Head of caudate nucleus (tissue), 42 donors: ENCODE data around the gene PTPN1.
"Not testable (repeated sequence)": the region's sequence is repeated elsewhere in the genome, so short reads cannot be mapped to it uniquely, and the experiment has no call there.

ENCODE experiments used
- DNase-seq, 42 donors: peaks; one replicate each; pipeline versions ENCODE4 v3.0.0 to v3.0.0-alpha.2; 2020 to 2021; ENCODE audit warnings: mixed read lengths in 7 of 42
- intact Hi-C: fragments of 100-400 bp; cut with DNase I; formaldehyde crosslinking; loops from one replicate; pipeline ENCODE4 v1.15.0; 2022

Gene PTPN1

GRCh38 chr20:50509923-50510705, at the start of gene PTPN1:
PTPN1 (plus strand) TSS chr20:50510383; CDS start chr20:50510528, 145 bp downstream.
- intact Hi-C loops = loop anchor here (5.0 kb wide), 1 partner anchor 67 kb away; no protein-coding TSS in a partner anchor

GRCh38 chr20:50460608-50461267, 49.4 kb upstream of the PTPN1 start:
- peak; percentile 53 to 92 (median 80) for DNase-seq
- intact Hi-C loops = loop anchor here (1.0 kb wide), 1 partner anchor 270 kb away; the partner anchor contains the start of gene CEBPB

More at GRCh38 chr20:50509923-50510705, at the start of gene PTPN1:
- peak; percentile 96 to 100 (median 99) for DNase-seq

GRCh38 chr20:50462093-50462690, 48.0 kb upstream of the PTPN1 start:
- intact Hi-C loops = no loop called here
- DNase-seq = no peak

GRCh38 chr20:50464026-50464724, 46.0 kb upstream of the PTPN1 start:
- intact Hi-C loops = no loop called here

GRCh38 chr20:50464725-50465650, 45.2 kb upstream of the PTPN1 start:
- DNase-seq = no peak
- intact Hi-C loops = no loop called here

More at GRCh38 chr20:50464026-50464724, 46.0 kb upstream of the PTPN1 start:
- peak; percentile 19 to 77 (median 55) for DNase-seq

GRCh38 chr20:50467174-50467573, 43.0 kb upstream of the PTPN1 start:
- no peak for DNase-seq
- intact Hi-C loops = no loop called here

GRCh38 chr20:50467718-50468356, 42.3 kb upstream of the PTPN1 start:
- intact Hi-C loops = no loop called here
- DNase-seq = peak in 40 of 42 donors; percentile 13 to 77 (median 49)

GRCh38 chr20:50468378-50468798, 41.8 kb upstream of the PTPN1 start:
- intact Hi-C loops = no loop called here
- DNase-seq = no peak

- intact Hi-C loops = no loop called here
- no peak for DNase-seq
Observed at GRCh38 chr20:50469176-50469723, 40.9 kb upstream of the PTPN1 start.

GRCh38 chr20:50469796-50470195, 40.4 kb upstream of the PTPN1 start:
- no peak for DNase-seq
- intact Hi-C loops = loop anchor here (10.0 kb wide), 1 partner anchor 105 kb away; no protein-coding TSS in a partner anchor

- no peak for DNase-seq
- intact Hi-C loops = loop anchor here (10.0 kb wide), 1 partner anchor 104 kb away; no protein-coding TSS in a partner anchor
Observed at GRCh38 chr20:50470264-50470858, 39.8 kb upstream of the PTPN1 start.

- DNase-seq = no peak
- intact Hi-C loops = loop anchor here (10.0 kb wide), 1 partner anchor 104 kb away; no protein-coding TSS in a partner anchor
Observed at GRCh38 chr20:50471231-50471630, 39.0 kb upstream of the PTPN1 start.

GRCh38 chr20:50472693-50473664, 37.2 kb upstream of the PTPN1 start:
- intact Hi-C loops = loop anchor here (10.0 kb wide), 1 partner anchor 102 kb away; no protein-coding TSS in a partner anchor
- DNase-seq = no peak

GRCh38 chr20:50474356-50474755, 35.8 kb upstream of the PTPN1 start:
- intact Hi-C loops = loop anchor here (10.0 kb wide), 1 partner anchor 100 kb away; no protein-coding TSS in a partner anchor

GRCh38 chr20:50475681-50476292, 34.4 kb upstream of the PTPN1 start:
- no peak for DNase-seq
- intact Hi-C loops = loop anchor here (10.0 kb wide), 1 partner anchor 99 kb away; no protein-coding TSS in a partner anchor

More at GRCh38 chr20:50474356-50474755, 35.8 kb upstream of the PTPN1 start:
- not testable (repeated sequence) for DNase-seq
